Choroid plexus epithelial cell (primary cell): ENCODE measurements around the gene HIBCH.
"Not testable (repeated sequence)": the region's sequence is repeated elsewhere in the genome, so short reads cannot be mapped to it uniquely, and the experiment has no call there.

Experiments used
- DNase-seq: peaks from one replicate; pipeline ENCODE4 v3.0.0-alpha.2; 2010; ENCODE audit warnings: low read depth
- H3K4me3 ChIP-seq: 2 replicates; pipeline ENCODE4 v1.5.1; 2011; ENCODE audit warnings: low read depth, mild to moderate bottlenecking, control low read depth, low read length, moderate library complexity
- CTCF ChIP-seq: conservative IDR thresholded peaks from 2 replicates; pipeline ENCODE4 v1.5.1; 2011; ENCODE audit warnings: low read depth, mild to moderate bottlenecking, control low read depth, inconsistent platforms, low read length, moderate library complexity

The HIBCH gene

GRCh38 chr2:190235551-190236075 lies 84.0 kb downstream of the HIBCH start:
- no peak overlapping the region for H3K4me3 ChIP-seq
- DNase-seq, result no peak
- no peak for TF ChIP-seq CTCF

- no peak for TF ChIP-seq CTCF
- DNase-seq, result peak; percentile 7
- no peak overlapping the region for H3K4me3 ChIP-seq
These were observed 84.5 kb downstream of the HIBCH start for GRCh38 chr2:190235101-190235500.

GRCh38 chr2:190223989-190224388 lies 95.6 kb downstream of the HIBCH start:
- not testable (repeated sequence) for H3K4me3 ChIP-seq, DNase-seq

GRCh38 chr2:190222745-190223144 lies 96.9 kb downstream of the HIBCH start:
- not testable (repeated sequence) for DNase-seq, H3K4me3 ChIP-seq

GRCh38 chr2:190221429-190221828 lies 98.2 kb downstream of the HIBCH start:
- DNase-seq, result no peak
- TF ChIP-seq CTCF, result no peak
- no peak overlapping the region for H3K4me3 ChIP-seq

GRCh38 chr2:190219186-190219585 lies 100.4 kb downstream of the HIBCH start:
- DNase-seq, result no peak
- TF ChIP-seq CTCF, result no peak
- no peak overlapping the region for H3K4me3 ChIP-seq

- no peak overlapping the region for H3K4me3 ChIP-seq
- no peak for DNase-seq
- no peak for TF ChIP-seq CTCF
These were observed 102.0 kb downstream of the HIBCH start for GRCh38 chr2:190217616-190218015.

GRCh38 chr2:190216829-190217228 lies 102.8 kb downstream of the HIBCH start:
- peak; percentile 20 for DNase-seq
- TF ChIP-seq CTCF, result peak; percentile 30
- no peak overlapping the region for H3K4me3 ChIP-seq
